ENCODE data around the gene AKAP6.

DNA sequence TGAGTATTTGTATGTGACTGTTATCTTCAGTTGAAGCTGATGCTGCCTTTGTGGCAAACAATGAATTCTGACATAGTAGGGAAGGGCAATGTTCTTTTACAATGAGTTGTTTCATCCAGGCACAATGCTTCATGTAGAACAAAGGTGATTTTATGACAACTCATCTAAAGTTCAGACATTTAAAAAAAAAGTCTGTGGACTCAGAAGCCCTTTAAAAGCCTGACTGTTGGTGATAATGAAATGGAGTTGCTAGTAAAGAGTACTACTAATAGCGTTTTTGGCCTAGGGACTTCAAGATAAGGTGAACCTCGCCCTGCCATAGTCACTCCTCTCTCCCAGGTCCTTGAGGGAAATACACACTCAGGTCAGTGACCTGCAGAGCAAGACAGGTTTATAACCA lies 105.1 kb downstream of the AKAP6 start:
- no peak for TF ChIP-seq POLR2A (IDR thresholded peaks at IDR 0.05)
- TF ChIP-seq, protein P1, sequence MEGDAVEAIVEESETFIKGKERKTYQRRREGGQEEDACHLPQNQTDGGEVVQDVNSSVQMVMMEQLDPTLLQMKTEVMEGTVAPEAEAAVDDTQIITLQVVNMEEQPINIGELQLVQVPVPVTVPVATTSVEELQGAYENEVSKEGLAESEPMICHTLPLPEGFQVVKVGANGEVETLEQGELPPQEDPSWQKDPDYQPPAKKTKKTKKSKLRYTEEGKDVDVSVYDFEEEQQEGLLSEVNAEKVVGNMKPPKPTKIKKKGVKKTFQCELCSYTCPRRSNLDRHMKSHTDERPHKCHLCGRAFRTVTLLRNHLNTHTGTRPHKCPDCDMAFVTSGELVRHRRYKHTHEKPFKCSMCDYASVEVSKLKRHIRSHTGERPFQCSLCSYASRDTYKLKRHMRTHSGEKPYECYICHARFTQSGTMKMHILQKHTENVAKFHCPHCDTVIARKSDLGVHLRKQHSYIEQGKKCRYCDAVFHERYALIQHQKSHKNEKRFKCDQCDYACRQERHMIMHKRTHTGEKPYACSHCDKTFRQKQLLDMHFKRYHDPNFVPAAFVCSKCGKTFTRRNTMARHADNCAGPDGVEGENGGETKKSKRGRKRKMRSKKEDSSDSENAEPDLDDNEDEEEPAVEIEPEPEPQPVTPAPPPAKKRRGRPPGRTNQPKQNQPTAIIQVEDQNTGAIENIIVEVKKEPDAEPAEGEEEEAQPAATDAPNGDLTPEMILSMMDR (IDR thresholded peaks at IDR 0.05), result no peak
